NOMO-1 treated with dmso at 0.1 percent for 144 hours (cell line): Measurements from ENCODE around the gene ZNF814.
A peak's percentile ranks its signal among the peaks of the same experiment; 100 is the strongest.
"Not testable (repeated sequence)": the region's sequence is repeated elsewhere in the genome, so short reads cannot be mapped to it uniquely, and the experiment has no call there.

ENCODE experiments used
- DNase-seq: peaks from one replicate; lab custom pipeline; 2025; ENCODE audit not compliant: unreplicated experiment; lab: John Stamatoyannopoulos, UW

The ZNF814 gene

DNA sequence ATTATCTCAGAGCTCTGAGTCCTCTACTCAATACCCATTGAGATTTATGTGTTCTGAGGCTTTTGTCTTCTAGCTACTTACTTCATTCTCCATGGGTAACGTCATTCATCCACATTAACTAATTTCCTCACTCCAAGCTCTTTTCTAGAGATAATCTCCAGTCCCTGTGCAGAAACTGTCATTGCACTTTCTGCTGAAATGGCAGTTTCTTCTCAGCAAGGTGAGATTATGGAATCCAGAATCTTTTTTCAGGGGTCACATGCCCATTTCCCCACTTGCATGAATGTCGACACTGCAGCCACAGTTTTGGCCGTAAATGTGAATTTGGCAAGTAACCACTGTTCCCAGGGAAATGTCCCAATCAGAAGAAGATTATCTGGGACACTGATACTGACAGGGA is 26.5 kb downstream of the ZNF814 start:
- not testable (repeated sequence) for DNase-seq

DNA sequence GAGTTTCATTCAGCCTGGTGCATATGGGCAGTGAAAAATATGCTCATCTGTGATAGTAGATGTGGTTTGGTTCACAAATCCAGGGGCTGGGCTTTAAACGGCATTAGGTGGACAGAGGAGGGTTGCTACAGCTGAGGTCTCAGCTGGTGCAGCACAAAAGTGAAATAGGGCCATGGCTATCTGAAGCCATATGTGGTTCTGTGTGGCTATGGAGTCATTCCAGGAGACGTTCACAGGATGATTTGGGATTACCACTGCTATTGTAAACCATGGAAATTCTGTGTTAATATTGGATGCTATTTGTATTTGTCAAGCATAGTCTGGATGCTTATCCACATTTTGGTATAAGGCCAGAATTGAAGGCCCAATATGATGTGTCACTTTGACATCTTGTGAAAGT is 34.7 kb downstream of the ZNF814 start:
- DNase-seq: not testable (repeated sequence)

DNA sequence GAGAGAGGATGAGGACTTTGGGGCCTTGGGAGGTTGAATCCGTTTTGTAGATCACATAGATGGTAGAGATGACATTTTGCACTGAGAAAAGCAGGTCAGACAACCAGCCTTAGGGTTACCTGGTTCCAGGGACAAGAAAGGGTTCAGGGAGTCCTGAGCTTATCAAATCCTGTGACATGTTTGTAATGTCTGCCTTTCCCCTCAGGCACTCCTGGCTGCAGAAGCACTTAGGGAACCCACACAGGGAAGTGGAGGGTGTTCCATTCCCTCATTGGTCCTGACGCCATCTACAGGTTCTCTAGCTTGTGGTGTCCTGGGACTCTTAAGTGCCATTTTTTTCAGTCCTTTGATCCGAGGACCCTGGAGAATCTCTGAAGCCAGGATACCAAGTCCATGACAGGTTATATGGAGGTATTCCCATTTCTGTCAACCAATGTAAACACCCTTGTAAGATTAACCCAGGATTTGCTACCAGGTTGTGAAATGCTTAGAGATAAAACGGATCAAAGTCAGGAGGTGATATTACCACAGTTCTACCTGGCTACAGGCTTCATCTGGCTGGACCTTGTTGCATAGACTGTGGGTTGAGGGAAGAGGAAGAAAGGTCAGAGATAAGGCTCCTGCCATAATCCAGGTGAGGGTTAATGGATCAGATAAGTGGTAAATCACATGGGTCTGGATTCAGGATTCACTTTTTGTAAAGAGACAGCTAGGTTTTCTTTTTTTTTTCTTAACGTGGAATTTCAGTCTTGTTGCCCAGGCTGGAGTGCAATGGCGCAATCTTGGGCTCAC is 36.8 kb downstream of the ZNF814 start:
- not testable (repeated sequence) for DNase-seq

DNA sequence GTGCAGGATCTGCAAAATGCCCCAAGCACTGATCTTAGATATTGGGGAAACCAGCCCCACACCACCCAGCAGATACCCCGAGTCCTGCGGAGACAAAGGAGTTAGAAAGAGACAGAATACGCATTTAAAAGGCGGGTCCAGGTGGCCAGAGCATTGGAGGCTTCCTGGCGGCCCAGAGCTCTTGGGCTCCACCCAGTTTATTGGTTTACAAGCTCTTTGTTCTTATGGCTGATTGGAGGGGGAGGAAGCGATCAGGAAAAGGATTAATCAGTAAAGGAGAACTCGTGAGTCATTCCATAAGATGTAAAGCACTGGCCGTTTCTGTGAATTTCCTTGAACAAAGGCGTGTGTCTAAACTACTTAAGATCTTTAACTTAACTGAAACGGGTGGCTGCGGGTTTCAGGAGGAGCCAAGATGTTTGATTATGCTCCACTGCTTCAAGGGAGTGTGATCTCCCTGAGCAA is 38.3 kb downstream of the ZNF814 start:
- DNase-seq: peak; percentile 4

DNA sequence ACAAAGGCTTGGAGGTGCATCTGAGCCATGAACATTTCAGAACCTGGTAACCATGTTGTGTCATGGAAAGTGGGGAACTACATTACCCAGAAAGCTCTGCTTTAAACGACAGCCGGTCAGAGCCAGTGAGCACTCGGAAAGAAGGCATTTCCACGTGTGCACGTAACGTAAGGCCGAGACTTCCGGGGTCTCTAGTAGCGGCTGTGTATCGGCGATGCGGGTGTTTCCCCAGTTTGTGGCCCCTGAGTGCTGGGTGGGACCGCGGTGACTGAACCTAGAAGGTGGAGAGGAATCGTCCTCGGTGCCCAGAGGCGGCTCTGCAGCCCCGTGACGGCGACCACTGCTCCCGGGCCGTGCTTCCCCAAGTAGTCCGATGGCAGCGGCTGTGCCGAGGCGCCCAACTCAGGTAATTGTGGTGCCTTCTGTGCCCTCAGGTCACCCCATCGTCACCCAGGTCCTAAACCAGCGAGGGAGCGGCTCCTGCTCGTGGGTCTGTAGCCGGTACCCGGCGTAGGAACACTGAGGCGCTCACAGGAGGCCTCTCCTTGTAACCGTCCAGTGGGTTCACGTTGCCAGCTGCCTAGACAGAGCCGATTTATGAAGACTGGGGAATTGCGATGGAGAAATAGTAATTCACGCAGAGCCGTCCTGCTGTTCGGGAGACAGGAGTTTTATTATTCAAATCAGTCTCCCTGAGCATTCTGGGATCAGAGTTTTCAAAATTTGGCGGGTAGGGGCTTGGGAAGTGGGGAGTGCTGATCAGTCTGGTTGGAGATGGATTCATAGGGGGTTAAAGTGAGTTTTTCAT is 39.0 kb downstream of the ZNF814 start, which contains the start of gene ZNF587:
ZNF587 (plus strand) TSS at position 194 of the 808 bp plus-strand sequence; CDS start at position 374, 180 bp downstream.
- peak; percentile 76 for DNase-seq

DNA sequence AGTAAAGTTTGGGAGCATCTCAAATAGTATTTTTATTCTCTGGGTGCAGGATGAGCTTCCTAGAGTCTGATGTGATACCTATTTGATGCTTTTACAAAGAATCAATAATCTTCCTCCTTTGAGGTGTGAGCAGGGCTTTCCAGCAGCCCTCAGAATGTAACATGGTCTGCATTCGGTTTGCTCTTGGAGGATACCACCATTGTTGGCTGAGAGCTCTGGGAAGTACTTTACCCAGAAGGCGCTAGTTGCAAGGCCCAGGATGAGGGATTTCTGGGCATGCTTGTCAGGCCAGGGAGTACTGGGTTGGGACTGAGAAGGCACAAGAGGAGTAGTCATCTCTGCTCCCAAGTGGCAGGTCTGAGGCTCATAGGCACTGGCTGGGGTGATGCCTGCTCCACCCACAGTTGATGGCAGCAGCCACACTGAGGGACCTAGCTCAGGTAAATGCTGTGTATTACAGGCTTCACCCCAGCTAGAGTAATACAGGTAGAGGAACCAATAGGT is 39.6 kb downstream of the ZNF814 start:
- DNase-seq: not testable (repeated sequence)

DNA sequence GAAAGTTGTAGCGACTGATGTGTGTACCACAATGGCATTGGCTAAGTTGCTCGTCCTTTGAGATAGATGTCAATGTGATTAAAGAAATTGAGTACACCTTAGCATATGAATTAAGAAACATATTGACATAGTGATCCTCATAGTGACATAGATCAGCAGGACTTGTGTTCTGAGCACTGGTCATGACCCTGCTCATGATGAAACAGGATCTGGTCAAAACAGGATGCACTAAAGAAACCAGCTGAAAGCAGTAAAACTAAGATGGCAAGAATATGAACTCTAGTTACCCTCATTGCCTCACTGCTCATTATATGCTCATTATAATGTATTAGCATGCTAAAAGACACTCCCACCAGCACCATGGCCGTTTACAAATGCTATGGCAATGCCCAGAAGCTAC is 41.7 kb downstream of the ZNF814 start:
- not testable (repeated sequence) for DNase-seq

DNA sequence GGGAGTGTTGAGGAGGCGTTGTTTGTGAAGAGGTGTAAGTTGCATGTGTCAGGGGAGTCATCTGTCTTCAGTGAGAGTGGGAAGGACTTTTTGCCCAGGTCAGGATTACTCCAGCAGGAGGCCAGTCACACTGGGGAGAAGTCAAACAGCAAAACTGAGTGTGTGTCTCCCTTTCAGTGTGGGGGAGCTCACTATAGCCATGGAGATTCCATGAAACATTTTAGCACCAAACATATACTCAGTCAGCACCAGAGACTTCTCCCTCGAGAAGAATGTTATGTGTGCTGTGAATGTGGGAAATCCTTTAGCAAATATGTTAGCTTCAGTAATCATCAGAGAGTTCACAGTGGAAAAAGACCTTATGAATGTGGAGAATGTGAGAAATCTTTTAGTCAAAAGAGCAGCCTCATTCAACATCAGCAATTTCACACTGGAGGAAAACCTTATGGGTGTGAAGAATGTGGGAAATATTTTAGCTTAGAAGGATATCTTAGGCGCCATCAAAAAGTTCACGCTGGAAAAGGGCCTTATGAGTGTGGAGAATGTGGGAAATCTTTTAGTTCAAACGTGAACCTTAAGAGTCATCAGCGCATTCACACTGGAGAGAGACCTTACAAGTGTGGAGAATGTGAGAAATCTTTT is 47.6 kb downstream of the ZNF814 start:
- no peak for DNase-seq

DNA sequence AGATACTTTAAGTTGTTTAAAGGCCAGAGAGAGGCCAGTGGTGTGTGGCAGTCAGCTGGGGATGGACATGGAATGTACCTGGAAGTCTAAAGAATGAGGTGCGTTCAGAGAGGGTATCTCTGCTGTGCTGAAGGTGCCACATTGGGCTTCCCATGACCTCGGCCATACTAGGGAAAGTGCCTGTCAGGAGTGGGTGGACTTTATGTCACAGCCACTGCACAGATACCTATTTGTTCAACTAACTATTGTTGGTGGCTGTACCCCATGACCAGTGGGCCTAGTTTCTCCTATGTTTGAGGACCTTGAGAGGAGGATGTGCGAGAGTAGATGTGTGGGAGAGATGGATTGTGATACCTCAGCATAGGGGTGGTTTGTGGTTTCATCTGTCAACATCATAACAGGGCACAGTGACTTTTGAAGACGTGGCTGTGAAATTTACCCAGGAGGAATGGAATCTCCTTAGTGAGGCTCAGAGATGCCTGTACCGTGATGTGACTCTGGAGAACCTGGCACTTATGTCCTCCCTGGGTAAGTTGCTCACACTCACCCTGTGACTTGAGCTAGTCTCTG is 50.1 kb downstream of the ZNF814 start:
- not testable (repeated sequence) for DNase-seq

DNA sequence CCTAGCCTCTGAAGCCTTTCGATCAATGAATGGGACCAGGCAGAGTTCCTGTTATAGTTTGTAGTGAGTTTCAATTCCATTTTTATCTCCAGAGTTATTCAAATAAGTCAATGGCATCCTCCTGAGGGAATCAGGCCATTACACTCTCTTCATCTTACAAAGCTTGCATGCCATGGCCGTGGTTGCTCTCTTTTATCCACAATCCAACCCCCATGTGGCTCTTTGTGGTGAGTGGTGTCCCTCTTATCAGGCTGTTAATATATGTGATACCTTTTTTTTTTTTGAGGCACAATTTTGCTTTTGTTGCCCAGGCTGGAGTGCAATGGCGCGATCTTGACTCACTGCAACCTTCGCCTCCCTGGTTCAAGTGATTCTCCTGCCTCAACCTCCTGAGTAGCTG is 51.8 kb downstream of the ZNF814 start:
- not testable (repeated sequence) for DNase-seq

DNA sequence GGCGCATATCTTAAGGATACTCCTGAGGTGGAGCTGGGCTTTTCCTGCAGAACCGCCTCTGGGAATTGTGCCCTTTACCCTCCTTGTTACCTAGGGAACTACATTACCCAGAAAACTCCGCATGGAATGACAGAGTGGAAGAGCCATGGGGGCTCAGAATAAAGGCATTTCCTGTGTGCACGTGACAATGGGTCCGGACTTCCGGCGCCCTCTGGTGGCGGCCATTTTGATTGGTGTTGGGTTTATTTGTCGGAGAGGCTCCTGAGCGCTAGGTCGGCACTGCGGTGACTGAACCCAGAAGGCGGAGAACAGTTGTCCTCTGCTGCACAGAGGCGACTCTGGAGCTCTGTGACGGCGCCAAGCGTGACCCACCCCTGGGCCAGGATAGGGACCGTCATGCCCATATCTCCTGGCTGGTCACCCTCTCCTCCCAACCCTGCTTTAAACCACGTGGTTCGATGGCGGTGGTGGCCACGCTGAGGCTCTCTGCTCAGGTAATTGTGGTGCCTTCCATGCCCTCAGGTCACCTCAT is 58.7 kb downstream of the ZNF814 start, which contains the start of gene ZNF587B:
ZNF587B (plus strand) TSS at position 229 of the 532 bp plus-strand sequence; CDS start at position 459, 230 bp downstream.
- no peak for DNase-seq

DNA sequence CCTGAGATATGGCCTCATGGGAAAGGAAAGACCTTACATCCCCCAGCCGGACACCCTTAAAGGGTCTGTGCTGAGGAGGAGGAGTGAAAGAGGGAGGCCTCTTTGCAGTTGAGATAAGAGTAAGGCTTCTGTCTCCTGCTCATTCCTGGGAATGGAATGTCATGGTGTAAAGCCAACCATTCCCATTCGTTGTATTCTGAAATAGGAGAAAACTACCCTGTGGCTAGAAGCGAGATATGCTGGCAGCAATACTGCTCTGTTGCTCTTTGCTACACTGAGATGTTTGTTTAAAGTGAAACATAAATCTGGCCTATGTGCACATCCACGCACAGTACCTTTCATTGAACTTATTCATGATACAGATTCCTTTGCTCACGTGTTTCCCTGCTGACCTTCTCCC is 59.5 kb downstream of the ZNF814 start:
- DNase-seq: no peak

DNA sequence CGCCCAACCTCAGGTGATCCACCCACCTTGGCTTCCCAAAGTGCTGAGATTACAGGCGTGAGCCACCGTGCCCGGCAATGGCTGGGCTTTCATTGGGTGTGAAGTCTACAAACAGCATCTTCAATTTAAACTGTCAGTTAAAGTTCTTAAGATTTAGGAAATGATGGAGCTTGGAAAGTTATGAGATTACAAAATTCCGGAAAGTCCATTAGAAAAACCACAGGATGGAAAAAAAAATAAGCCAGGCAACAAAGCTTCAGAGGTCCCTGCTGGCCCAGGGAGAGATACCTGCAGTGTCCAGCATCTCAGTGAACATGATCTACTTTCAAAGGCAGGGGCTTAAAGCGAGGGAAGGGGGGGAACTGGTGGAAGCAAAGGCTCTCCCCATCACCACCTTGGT is 63.3 kb downstream of the ZNF814 start:
- DNase-seq: no peak

DNA sequence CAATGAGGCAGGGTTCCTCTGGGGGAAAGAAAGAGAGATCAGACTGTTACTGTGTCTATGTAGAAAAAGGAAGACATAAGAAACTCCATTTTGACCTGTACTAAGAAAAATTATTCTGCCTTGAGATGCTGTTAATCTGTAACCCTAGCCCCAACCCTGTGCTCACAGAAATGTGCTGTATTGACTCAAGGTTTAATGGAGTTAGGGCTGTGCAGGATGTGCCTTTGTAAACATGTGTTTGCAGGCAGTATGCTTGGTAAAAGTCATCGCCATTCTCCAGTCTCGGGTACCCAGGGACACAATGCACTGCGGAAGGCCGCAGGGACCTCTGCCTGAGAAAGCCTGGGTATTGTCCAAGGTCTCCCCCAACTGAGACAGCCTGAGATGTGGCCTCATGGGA is 65.2 kb downstream of the ZNF814 start:
- not testable (repeated sequence) for DNase-seq

DNA sequence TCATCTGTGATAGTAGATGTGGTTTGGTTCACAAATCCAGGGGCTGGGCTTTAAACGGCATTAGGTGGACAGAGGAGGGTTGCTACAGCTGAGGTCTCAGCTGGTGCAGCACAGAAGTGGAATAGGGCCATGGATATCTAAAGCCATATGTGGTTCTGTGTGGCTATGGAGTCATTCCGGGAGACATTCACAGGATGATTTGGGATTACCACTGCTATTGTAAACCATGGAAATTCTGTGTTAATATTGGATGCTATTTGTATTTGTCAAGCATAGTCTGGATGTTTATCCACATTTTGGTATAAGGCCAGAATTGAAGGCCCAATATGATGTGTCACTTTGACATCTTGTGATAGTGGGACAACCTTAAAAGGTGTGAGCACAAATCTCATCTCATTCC is 65.7 kb downstream of the ZNF814 start:
- not testable (repeated sequence) for DNase-seq

DNA sequence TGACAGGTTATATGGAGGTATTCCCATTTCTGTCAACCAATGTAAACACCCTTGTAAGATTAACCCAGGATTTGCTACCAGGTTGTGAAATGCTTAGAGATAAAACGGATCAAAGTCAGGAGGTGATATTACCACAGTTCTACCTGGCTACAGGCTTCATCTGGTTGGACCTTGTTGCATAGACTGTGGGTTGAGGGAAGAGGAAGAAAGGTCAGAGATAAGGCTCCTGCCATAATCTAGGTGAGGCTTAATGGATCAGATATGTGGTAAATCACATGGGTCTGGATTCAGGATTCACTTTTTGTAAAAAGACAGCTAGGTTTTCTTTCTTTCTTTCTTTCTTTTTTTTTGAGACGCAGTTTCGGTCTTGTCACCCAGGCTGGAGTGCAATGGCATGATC is 67.3 kb downstream of the ZNF814 start:
- DNase-seq: not testable (repeated sequence)

DNA sequence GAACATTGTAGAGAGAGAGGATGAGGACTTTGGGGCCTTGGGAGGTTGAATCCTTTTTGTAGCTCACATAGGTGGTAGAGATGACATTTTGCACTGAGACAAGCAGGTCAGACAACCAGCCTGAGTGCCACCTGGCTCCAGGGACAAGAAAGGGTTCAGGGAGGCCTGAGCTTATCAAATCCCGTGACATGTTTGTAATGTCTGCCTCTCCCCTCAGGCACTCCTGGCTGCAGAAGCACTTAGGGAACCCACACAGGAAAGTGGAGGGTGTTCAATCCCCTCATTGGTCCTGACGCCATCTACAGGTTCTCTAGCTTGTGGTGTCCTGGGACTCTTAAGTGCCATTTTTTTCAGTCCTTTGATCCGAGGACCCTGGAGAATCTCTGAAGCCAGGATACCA is 67.7 kb downstream of the ZNF814 start:
- DNase-seq: not testable (repeated sequence)

DNA sequence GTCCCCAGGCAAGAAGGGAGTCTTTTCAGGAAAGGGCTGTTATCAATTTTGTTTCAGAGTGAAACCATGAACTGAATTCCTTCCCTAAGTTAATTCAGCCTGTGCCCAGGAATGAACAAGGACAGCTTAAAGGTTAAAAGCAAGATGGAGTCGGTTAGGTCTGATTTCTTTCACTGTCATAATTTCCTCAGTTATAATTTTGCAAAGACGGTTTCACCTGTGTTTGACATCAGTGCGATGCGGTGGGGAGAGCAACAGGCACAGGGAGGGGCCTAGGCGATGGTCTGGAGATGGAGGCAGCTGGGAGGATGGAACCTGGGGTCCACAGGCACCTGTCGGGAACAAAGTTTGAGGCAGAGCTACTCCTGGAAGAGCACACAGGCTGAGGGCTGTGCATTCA is 68.2 kb downstream of the ZNF814 start:
- no peak for DNase-seq

DNA sequence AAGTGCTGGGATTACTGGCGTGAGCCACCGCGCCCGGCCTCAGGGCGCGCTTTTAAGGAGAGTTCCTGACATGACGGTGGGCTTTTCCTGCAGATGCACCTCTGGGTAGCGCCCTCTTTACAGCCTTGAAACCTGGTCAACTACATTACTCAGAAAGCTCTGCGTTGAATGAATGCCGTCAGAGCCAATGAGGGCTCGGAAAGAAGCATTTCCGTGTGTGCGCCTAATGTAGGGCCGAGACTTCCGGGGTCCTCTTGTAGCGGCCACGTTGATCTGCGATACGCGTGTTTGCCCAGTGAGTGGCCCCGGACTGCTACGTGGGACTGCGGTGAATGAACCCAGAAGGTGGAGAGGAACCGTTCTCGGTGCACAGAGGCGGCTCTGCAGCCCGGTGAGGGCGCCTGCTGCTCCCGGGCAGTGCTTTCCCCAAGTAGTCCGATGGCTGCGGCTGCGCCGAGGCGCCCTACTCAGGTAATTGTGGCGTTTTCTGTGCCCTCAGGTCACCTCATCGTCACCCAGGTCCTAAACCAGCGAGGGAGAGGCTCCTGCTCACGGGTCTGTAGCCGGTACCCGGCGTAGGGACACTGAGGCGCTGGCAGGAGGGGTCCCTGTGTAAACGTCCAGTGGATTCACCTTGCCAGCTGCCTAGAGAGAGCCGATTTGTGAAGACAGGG is 69.2 kb downstream of the ZNF814 start:
- peak; percentile 81 for DNase-seq

DNA sequence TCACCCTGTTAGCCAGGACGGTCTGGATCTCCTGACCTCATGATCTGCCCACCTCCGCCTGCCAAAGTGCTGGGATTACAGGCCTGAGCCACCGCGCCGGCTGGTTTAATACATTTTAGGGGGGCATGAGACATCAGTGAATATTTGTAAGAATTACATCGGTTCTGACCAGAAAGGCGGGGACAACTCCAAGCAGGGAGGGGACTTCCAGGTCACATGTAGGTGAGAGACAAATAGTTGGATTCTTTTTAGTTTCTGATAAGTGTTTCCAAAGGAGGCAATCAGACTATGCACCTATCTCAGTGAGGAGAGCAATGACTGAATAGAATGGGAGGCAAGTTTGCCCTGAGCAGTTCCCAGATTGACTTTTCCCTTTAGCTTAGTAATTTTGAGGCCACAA is 70.5 kb downstream of the ZNF814 start:
- DNase-seq: no peak
